ENCODE measurements around the gene MRNIP. TPM values are rescaled to one million over a fixed set of nuclear protein-coding genes. Genes with fewer than 3 reads are reported as not detected.

Gene MRNIP
- total RNA-seq, 4 donors from 2014 or later: 15.3 to 26.8 (median 17.7) TPM

- no peak for ATAC-seq (ENCODE audit: low FRiP score)
- no peak for TF ChIP-seq CTCF (IDR thresholded peaks at IDR 0.05)
- no peak for DNase-seq (ENCODE audit: low spot score)
Measured at GRCh38 chr5:179802207-179802883, 56.3 kb downstream of the MRNIP start.

- no peak for ATAC-seq (ENCODE audit: low FRiP score)
Measured at GRCh38 chr5:179801304-179802206, 57.1 kb downstream of the MRNIP start.

GRCh38 chr5:179800696-179801201 is 57.9 kb downstream of the MRNIP start:
- ATAC-seq (ENCODE audit: low FRiP score) (no peak), DNase-seq (ENCODE audit: low spot score) (no peak)
- no peak for TF ChIP-seq CTCF (IDR thresholded peaks at IDR 0.05)

More at GRCh38 chr5:179801304-179802206, 57.1 kb downstream of the MRNIP start:
- no peak for DNase-seq (ENCODE audit: low spot score)
- no peak for TF ChIP-seq CTCF (IDR thresholded peaks at IDR 0.05)

GRCh38 chr5:179800071-179800695 is 58.4 kb downstream of the MRNIP start:
- TF ChIP-seq CTCF (IDR thresholded peaks at IDR 0.05): no peak
- no peak for ATAC-seq (ENCODE audit: low FRiP score)
- no peak for DNase-seq (ENCODE audit: low spot score)

- no peak for DNase-seq (ENCODE audit: low spot score)
- no peak for ATAC-seq (ENCODE audit: low FRiP score)
- no peak for TF ChIP-seq CTCF (IDR thresholded peaks at IDR 0.05)
Measured at GRCh38 chr5:179799644-179799973, 59.0 kb downstream of the MRNIP start.

- TF ChIP-seq CTCF (IDR thresholded peaks at IDR 0.05): no peak
- no peak for DNase-seq (ENCODE audit: low spot score)
- ATAC-seq (ENCODE audit: low FRiP score): no peak
Measured at GRCh38 chr5:179798771-179799643, 59.6 kb downstream of the MRNIP start.

Measured in omental fat pad (tissue), 4 donors.